Measurements from ENCODE around the gene NMD3.

Gene NMD3

DNA sequence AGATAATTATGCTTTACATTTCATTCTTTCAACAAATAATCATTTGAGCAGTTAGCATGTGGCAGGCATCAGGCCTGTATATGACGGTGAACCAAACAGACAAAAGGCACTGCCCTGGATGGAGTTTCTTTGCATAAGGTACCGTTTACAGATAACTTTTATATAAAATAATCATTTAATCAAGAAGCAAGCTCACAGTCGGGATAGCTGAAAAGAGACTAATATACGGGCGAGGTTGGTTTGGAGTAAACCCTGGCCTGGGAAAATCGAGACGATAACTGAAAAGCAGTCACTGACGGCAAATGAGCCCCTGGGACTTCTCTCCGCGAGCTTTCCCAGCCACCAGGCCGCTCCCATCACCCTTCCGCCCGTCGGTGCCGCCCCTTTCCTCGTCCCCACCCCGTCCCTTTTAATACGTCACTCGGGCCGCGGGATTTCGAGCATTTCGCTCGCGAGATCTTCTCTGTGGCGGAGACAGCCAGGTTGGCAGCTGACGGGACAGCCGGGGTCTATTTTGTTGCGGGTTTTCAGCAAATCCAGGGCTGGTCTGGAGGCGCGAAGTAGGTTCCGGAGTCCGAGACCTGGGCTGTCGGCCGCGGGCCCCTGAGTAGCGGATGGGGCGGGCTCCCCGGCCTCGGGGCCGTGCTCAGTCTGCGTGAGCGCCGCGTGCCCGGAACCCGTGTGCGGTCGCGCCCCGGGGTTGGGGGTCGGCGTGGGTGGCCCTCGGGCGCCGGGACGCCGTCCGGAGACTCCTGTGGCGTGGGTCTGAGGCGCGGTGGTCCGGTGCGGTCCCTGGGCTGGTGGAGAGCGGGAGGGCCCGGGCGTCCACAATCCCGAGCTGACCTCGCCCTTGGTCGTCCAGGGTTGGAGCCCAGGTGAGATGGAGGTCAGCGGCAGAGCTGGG, at the start of gene NMD3:
Gene NMD3 (plus strand): TSS at position 462 of the 904 bp plus-strand sequence. CDS start 703 bp downstream, outside the sequence.
- DNase-seq (ENCODE audit: low read depth, low spot score): peak; percentile 98

DNA sequence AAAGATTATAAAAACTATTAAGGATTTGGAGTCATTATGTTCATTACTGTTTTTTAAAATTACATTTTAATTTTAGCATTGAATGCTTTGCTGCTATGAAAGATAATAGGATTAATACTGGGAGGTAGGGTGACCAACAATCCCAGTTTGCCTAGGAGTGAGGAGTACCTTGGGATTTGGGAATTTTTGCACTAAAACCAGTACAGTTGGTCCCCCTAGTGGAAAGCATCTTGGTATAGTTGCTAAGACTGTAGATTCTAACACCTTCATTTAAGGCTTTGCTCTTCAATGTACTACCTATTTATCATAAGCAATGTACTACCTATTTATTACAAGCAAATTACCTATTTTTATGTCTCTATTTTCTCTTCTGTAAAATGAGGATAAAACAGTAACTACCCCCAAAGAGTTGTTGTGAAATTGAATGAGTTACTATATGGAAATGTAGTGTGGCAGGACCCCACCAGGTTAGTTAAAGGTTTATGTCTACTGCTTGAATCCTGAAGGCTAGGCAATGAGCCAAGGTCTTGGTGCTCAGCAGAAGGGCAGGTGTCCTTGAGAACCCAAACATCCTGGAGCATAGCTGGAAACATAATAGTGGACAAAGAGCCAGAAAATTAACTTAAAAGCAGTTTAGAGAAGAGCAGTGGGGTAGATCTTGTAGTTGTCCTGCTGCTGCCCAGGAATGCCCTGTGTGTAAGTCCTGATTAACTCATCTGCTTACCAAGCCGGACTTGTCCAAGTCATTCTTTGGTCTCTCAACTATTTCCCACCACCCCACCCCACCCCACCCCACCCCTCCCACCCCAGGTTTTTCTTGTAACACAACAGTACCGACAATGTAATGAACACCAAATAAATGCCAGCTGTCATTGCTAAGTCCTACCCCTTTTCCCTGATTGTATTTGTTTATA, 49.2 kb upstream of the NMD3 start:
- peak; percentile 30 for DNase-seq (ENCODE audit: low read depth, low spot score)

DNA sequence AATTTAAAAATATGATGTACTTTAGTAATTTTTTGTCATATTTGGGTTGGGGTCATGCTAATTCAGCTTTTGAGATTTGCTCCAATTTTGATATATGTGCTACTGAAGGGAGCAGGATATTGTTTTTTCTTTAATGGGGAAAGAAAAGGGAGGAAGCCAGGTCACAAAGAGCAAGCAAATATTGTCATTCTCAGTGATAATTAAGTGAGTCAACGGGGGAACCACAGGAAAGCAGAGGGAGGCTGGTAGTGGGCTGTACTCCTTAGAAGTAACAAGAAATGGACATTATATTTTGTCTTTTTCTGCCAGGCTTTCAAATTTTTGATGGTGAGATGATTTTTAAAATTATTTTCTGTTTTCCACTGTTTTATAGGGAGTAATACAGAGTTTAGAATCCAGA, 45.6 kb upstream of the NMD3 start:
- DNase-seq (ENCODE audit: low read depth, low spot score): no peak

DNA sequence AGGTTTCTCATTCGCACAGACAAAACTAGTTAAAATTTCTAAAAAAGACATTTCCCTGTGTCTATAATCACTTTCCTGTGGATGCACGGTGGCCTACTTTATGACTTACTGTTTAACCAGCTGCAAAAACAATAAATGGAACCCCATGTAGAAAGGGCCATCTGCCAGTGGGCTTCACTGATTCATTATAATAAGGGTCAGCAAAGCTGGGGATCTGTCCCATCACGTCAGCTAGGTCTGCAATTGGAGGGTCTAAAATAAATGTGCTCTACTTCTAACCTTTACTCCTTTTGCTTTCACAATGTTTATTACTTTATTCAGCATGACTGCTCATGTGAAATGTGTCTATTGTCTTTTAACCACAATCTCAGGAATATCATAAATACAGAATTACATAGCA, 43.1 kb upstream of the NMD3 start:
- peak; percentile 7 for DNase-seq (ENCODE audit: low read depth, low spot score)

DNA sequence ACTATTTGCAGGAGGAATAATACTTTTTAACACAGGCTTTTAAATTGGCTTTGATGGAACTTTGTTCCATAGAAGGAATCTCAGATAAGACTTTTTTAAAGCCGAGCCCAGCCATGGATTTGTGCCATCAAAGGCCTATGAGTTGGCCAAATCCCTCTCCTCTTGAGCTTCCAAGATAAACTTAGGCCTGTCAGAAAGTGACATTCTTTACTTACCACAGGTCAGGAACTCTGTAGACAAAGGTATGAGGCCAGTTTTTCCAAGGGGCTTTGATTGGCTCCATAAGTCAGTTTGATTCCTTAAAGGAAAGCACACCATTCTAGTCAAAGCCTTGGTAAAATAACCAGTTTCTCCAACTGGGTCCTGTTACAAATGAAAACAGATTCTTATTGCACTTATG, 39.7 kb upstream of the NMD3 start:
- DNase-seq (ENCODE audit: low read depth, low spot score): peak; percentile 91

DNA sequence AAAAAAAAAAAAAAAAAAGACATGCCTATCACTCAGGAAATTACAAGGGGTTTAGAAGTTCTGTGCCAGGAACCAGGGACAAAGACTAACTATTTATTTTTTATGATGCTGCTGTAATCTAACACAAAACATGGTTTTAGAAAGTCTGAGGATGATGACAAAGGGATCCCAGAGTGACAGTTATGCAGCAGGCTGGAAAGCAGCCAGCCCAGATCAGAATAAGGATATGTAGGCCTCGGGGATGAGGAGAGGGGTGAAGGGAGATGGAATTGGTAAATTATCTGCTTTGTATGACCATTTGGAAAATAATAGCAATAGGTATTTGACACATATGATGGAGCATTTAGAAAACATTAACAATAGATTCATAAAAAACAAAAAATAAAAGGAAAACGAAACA, 34.1 kb upstream of the NMD3 start:
- no peak for DNase-seq (ENCODE audit: low read depth, low spot score)

DNA sequence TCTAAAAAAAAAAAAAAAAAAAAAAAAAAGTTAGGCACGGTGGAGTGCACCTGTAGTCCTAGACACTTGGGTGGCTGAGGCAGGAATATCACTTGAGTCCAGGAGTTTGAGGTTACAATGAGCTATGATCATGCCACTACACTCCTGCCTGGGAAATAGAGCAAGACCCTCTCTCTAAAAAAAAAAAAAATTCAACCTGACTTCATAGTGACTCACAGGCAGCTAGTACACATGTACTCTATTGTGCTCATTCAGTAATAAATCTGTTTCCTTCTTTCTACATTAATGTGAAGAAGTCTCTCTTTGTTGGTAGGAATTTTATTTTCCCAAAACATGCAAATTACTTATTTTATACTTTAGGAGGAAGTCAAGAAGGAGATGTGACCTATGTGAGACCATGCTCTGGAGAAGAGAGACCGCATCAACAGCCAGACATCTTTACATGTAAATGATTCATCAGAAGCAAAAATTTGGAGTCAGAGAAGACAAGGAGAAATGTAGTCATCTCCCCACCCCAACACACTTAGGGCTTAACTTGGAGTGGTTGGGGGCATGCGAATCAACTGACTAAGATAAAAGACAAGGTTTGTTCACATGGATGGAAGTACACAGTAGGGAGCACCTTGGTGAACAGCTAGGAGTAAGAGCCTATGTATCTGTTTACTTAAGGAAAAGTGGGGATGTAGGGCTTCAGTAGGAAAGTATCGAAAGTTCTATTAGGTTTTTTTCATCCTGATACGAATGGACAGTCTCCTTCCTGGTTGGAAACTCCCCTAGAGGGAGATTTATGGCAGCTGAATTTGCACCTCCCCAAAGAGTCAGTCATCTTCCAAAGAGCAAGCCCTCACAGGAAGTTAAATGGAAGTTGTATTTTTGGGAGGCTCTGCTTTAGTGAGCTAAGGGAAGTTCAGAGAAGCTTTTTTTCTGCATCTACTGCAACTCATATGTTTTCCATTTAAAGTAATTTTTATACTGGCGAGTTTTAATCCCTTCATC, 23.0 kb upstream of the NMD3 start:
- no peak for DNase-seq (ENCODE audit: low read depth, low spot score)

DNA sequence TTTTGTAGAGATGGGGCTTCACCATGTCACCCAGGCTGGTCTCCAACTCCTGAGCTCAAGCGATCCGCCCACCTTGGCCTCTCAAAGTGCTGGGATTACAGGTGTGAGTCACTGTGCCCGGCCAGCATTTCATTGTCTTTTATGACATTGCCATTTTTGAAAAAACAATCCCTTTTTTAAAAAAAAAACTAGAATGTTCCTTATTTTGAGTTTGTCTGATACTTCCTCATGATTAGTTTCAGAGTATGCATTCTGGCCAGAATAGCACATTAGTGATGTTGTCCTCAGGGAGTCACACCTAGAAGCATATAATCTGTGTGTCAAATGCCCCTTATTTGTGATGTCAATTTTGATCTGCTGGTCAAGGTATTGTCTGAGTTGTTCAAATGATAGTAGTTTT, 21.2 kb upstream of the NMD3 start:
- DNase-seq (ENCODE audit: low read depth, low spot score): no peak

DNA sequence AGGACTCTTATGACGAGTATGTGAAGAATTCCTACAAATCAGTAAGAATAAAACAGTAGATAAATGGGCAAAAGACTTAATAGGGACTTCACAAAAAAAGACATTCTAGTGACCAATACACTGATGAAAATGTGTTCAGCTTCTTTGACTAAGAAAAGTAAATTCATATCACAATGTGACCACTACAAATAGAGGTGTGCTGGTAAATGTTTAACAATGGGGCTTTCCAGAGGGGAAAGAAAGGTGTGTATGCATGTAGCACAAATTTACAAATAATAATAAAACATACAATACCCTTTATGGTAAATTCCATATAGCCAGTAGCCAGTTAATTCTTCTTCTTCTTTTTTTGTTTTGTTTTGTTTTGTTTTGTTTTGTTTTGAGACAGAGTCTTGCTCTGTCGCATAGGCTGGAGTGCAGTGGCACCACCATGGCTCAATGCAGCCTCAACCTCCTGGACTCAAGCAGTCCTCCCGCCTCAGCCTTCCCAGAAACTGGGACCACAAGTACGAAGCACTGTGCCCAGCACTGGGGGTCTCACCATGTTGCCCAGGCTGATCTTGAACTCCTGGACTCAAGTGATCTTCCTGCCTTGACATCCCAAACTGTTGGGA, 17.5 kb upstream of the NMD3 start:
- no peak for DNase-seq (ENCODE audit: low read depth, low spot score)

DNA sequence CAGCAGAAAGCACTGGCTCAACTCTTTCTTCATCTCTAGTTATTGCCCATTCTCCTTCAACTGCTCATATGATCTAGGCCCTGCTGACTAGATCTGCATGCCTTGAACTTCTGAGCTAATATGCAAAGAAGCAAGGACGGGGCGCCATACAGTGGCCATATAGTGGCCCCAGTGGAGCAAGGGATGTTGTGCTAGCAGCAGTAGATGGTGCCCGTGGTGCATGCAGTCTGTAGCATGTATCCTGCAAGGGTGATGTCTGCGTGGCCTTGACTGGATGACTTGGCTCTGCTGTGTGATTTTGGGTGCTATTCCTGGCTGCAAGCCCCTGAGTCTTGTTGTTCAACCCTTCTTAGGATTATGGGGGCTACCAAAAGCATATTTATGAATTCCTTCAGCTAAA, 12.2 kb upstream of the NMD3 start:
- DNase-seq (ENCODE audit: low read depth, low spot score): no peak

DNA sequence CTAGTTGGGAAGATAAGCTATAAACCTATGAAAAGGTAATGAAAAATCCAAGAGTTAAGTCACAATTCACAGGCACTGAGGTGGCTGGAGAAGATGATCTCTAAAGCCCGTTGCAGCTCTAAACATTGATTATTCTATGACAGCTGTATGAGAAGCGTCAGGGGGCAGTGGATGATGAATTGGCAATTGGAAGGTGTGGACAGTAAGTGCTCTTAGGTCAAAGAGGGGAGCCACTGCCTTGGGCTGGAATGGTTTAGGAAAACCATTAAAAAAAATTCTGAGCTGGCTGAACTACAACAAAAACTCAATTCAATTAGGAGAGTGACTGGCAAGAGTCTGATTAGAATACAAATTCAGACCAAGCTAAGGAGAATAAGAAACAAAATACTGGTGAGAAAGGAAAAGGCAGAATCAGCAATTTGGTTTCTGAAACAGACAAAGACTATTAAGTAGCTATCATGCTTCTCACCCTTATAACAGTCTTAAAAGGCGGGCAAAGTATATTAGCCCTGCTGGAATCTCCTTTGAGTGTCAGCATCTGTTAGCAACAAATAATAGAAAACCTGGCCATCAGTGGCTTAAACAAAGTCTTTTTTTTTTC, 8.8 kb upstream of the NMD3 start:
- no peak for DNase-seq (ENCODE audit: low read depth, low spot score)

DNA sequence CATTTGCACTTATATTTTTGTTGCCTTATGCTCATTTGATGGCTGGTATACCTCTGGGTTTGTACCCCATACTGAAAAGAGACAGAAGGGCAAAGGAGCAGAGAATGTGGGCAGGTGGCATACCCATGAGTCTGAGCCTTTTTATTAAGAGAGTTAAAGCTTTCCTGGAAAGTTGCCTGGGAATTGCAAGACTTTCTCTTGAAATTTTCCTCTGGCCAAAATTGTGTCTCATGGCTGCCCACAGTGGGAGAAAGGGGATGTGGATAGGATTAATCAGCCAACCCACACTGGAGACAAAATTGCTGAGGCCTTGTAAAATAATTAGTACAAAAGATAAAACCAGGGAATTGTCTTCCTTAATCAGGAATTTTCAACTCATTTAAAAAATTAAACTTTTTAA, 8.2 kb upstream of the NMD3 start:
- DNase-seq (ENCODE audit: low read depth, low spot score): peak; percentile 75

DNA sequence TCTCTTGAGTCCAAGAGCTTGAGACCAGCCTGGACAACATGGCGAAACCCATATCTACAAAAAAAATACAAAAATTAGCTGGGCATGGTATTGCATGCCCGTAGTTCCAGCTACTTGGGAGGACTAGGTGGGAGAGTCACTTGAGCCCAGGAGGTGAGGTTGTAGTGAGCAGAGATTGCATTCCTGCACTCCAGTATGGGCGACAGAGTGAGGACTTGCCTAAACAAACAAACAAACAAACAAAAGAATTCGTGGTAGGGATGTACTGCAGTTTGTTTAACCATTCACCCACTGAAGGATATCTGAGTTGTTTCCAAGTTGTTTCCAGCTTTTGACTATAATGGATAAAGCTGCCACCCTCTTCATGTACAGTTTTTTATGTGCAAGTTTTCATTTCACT, 7.5 kb upstream of the NMD3 start:
- no peak for DNase-seq (ENCODE audit: low read depth, low spot score)

DNA sequence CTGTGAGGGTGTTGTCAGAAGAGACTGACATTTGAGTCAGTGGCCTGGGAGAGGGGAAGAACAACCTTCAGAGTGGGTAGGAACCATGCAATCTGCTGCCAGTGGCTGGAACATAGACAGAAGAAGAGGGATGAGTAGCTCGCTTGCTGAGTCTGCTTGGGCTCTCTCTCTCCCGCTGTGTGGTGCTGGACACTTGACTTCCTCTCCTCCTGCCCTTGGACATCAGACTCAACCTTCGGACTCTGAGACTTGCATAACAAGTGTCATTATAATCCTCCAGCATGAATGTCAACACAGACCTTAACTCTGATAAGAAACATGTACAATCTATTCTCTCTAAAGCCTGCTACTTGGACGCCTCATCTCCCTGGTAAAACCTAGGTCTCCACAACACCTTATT, 5.9 kb upstream of the NMD3 start:
- no peak for DNase-seq (ENCODE audit: low read depth, low spot score)

DNA sequence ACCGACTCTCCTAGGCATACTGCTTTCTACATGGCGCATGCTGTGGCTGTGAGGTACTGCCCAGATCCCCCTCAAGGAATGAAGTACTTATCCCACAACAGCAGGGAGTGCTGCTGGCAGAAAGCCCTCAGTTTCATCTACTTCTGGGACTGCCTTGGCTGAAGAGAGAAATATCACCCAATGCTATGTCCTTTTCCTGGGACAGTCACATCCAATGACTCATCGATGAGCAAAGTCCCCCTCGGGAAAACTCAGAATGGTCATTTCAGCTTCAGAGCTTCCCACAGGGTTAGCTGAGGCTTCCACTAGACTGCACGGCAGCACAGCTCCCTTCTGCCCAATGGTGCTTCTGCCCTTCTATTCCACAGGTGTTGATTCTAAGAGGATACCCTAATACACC, 3.6 kb upstream of the NMD3 start:
- peak; percentile 33 for DNase-seq (ENCODE audit: low read depth, low spot score)

DNA sequence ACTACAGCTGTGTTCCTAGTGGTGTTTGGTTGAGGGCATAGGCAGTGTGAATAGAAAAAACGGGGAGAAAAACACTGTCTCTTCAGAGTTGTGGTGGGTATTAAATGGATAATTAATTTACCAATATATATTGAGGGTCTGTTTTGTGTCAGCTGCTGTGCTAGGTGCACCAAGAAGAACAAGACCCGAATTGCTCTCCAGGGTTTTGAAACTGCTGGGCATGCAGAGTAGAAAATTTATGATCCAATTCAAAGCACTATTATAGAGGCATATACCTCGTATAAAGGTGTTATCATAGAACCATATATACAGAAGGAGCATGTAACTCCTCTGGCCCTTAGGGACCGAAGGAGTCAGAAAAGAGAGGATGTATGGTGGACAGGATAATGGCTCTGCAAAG, 1.6 kb upstream of the NMD3 start:
- no peak for DNase-seq (ENCODE audit: low read depth, low spot score)

DNA sequence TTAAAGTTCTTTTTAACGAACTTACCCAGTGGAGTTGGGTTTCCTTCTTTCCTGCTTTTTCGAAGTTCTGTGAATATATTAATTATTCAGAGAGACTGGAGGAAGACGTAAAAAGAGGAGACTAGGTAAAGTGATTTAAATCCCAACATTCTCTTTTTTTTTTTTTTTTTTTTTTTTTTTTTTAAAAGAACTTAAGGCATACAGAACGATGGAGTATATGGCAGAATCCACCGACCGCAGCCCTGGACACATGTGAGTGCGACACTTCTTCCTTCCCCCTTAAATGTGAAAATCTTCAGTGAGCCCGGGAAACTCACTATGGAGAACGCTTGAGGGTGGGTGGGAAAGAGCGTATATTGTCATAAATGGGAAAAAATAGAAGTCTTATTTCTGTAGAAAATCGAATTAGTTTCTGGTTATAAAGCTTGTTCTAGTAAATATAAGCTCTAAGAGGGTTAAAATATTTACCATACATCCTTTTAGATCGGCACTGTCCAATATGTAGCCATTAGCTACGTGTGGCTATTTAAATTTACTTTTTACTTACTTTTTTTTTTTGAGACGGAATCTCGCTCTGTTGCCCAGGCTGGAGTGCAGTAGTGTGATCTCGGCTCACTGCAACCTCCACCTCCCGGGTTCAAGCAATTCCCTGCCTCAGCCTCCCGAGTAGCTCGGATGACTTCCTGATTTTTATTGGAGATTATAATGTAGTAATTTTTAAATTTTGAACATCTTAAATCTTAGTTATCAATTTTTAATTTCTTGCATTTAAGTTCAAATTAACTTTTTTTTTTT, 892 bp downstream of the NMD3 start:
- peak; percentile 31 for DNase-seq (ENCODE audit: low read depth, low spot score)

DNA sequence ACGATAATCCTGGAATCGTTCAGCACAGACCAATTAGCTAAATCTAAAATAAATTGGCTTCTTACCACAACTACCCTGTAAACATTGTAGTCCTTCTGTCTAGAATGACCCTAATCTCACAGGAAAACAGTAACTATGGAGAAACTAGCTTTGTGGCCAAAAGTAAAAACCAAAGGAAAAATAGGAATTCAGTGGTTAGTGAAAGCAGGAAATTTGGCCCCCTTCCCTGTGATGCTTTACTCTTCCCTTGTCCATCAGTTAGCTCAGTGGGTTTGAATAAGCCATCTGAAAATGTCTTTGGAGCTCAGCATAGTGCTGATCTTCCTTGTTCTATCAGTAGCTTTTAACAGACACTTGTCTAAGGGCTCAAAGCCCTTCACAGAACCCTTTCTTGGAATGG, 1.6 kb downstream of the NMD3 start:
- peak; percentile 61 for DNase-seq (ENCODE audit: low read depth, low spot score)

DNA sequence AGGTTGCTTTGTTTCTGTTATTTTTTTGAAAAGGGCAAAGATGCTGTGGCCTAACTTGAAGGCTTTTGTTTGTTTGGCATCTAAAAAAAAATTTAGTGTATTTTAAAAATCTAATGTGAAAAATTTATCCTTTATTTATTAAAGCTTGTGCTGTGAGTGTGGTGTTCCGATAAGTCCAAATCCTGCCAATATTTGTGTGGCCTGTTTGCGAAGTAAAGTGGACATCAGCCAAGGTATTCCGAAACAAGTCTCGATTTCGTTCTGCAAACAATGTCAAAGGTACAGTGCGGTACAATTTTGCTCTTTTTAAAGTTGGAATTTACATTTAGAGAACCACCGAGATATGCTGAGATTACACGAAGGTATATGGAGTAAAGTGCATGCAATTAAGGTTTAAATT, 3.7 kb downstream of the NMD3 start:
- no peak for DNase-seq (ENCODE audit: low read depth, low spot score)

All from astrocyte of the hippocampus (primary cell).